Osteoblast (primary cell): ENCODE measurements around the gene FAHD1. TPM values are rescaled to one million over a fixed set of nuclear protein-coding genes. Genes with fewer than 3 reads are reported as not detected.

Source experiments
- DNase-seq: peaks from one replicate; pipeline ENCODE4 v3.0.0; 2011; ENCODE audit warnings: low spot score, mixed read lengths; ENCODE audit not compliant: insufficient read length; ENCODE audit errors: missing footprints
- H2AFZ ChIP-seq: 2 replicates; pipeline ENCODE4 v1.6.0; 2011; ENCODE audit warnings: mild to moderate bottlenecking, low read length
- H3K27ac ChIP-seq: 2 replicates; pipeline ENCODE4 v1.5.1; 2011; ENCODE audit warnings: mild to moderate bottlenecking, low read depth, low read length, moderate library complexity
- H3K27me3 ChIP-seq: 2 replicates; pipeline ENCODE4 v1.6.0; 2012; ENCODE audit warnings: mild to moderate bottlenecking, control low read depth, inconsistent platforms, low read length, moderate library complexity; ENCODE audit not compliant: insufficient read depth
- H3K36me3 ChIP-seq: 2 replicates; pipeline ENCODE4 v1.5.1; 2011; ENCODE audit warnings: mild to moderate bottlenecking, low read length, control low read depth, moderate library complexity; ENCODE audit not compliant: insufficient read depth
- H3K4me1 ChIP-seq: 2 replicates; pipeline ENCODE4 v1.5.1; 2011; ENCODE audit warnings: mild to moderate bottlenecking, low read length, control low read depth, moderate library complexity; ENCODE audit not compliant: insufficient read depth
- H3K4me2 ChIP-seq: 2 replicates; pipeline ENCODE4 v1.6.0; 2011; ENCODE audit warnings: mild to moderate bottlenecking, low read length; ENCODE audit not compliant: insufficient read depth
- H3K4me3 ChIP-seq: fragments of 200-600 bp; sonication (generic); 3 replicates; pipeline ENCODE4 v1.5.1; 2012; ENCODE audit warnings: mild to moderate bottlenecking, low read length, inconsistent platforms; ENCODE audit not compliant: insufficient read depth
- H3K79me2 ChIP-seq: 2 replicates; pipeline ENCODE4 v1.6.0; 2012; ENCODE audit warnings: mild to moderate bottlenecking, low read length, control low read depth, inconsistent platforms; ENCODE audit not compliant: insufficient read depth
- H3K9me3 ChIP-seq: 2 replicates; pipeline ENCODE4 v1.5.1; 2011; ENCODE audit warnings: low read depth, low read length, control low read depth
- H4K20me1 ChIP-seq: 2 replicates; pipeline ENCODE4 v1.6.0; 2012; ENCODE audit warnings: mild to moderate bottlenecking, low read length, control low read depth; ENCODE audit not compliant: insufficient read depth
- CTCF ChIP-seq: IDR thresholded peaks from 2 replicates; pipeline ENCODE4 v1.5.1; 2011; ENCODE audit warnings: mild to moderate bottlenecking, low read depth, low read length, moderate library complexity; ENCODE audit errors: extremely low read depth
- total RNA-seq: library from RNA; depleted of rRNA; stranded (reverse); fragments of >200 nt; gene quantifications from 2 replicates; pipeline ENCODE4 v1.2.3, GENCODE V29; 2012

Gene FAHD1
- total RNA-seq, 1 donor, result 72.7 TPM

- H4K20me1 ChIP-seq, result no peaks in the 10 kb centered on the region
- H3K27ac ChIP-seq, result no peak overlapping the region
- H3K36me3 ChIP-seq, result peaks cover 5% of the 10 kb centered on the region
- no peaks in the 10 kb centered on the region for H3K27me3 ChIP-seq
- no peak for TF ChIP-seq CTCF
- peak; percentile 73 for DNase-seq
- H3K4me1 ChIP-seq, result no peaks in the 10 kb centered on the region
- no peaks in the 10 kb centered on the region for H3K9me3 ChIP-seq
- H3K4me3 ChIP-seq, result no peak overlapping the region
- no peak overlapping the region for H2AFZ ChIP-seq
- H3K4me2 ChIP-seq, result no peak overlapping the region
- H3K79me2 ChIP-seq, result no peaks in the 10 kb centered on the region
These were observed 34.0 kb upstream of the FAHD1 start for GRCh38 chr16:1792836-1793577.

- Histone ChIP-seq H3K9me3 (no peaks in the 10 kb centered on the region), H3K27me3 (no peaks in the 10 kb centered on the region), H4K20me1 (no peaks in the 10 kb centered on the region), H3K4me2 (no peak within 1 kb of the TSS), H3K79me2 (no peaks in the 10 kb centered on the region), H3K4me1 (no peaks in the 10 kb centered on the region), H2AFZ (no peak within 1 kb of the TSS), H3K27ac (no peak within 1 kb of the TSS), H3K4me3 (no peak within 1 kb of the TSS), H3K36me3 (no peaks in the 10 kb centered on the region)
- no peak for TF ChIP-seq CTCF
- DNase-seq, result peak; percentile 85
These were observed 33.3 kb upstream of the FAHD1 start, which contains the start of gene IGFALS for GRCh38 chr16:1793578-1794220. Gene IGFALS, minus strand, starts transcription at chr16:1793705. Its CDS starts 53 bp downstream, at chr16:1793652.

GRCh38 chr16:1794221-1794871, 32.7 kb upstream of the FAHD1 start:
- no peaks in the 10 kb centered on the region for H4K20me1 ChIP-seq
- H3K36me3 ChIP-seq, result no peaks in the 10 kb centered on the region
- no peak overlapping the region for H3K4me3 ChIP-seq
- no peak for TF ChIP-seq CTCF
- DNase-seq, result peak; percentile 92
- no peaks in the 10 kb centered on the region for H3K79me2 ChIP-seq
- no peaks in the 10 kb centered on the region for H3K4me1 ChIP-seq
- no peak overlapping the region for H2AFZ ChIP-seq
- H3K9me3 ChIP-seq, result no peaks in the 10 kb centered on the region
- no peak overlapping the region for H3K27ac ChIP-seq
- no peak overlapping the region for H3K4me2 ChIP-seq
- no peaks in the 10 kb centered on the region for H3K27me3 ChIP-seq
